DOHH2 (cell line): ENCODE measurements around the gene PPP1R13B.

ENCODE experiments used
- H3F3A ChIP-seq: fragments of 200-600 bp; sonication (generic), shearing (Covaris generic); 2 replicates; pipeline ENCODE4 v1.6.0; 2016; ENCODE audit warnings: antibody characterized with exemption, mild to moderate bottlenecking; ENCODE audit not compliant: control insufficient read depth, insufficient read depth
- H3K27ac ChIP-seq: fragments of 200-600 bp; sonication (generic); 2 replicates; pipeline ENCODE4 v1.5.1; 2014; ENCODE audit warnings: low read depth, mild to moderate bottlenecking, low read length, moderate library complexity
- H3K27me3 ChIP-seq: fragments of 200-600 bp; sonication (generic); 2 replicates; pipeline ENCODE4 v1.6.1; 2014; ENCODE audit warnings: mild to moderate bottlenecking, low read length, mixed read lengths; ENCODE audit not compliant: control insufficient read depth
- H3K36me3 ChIP-seq: fragments of 200-600 bp; sonication (generic); 2 replicates; pipeline ENCODE4 v1.6.1; 2014; ENCODE audit warnings: mild to moderate bottlenecking, low read length, moderate library complexity, mixed read lengths; ENCODE audit not compliant: control insufficient read depth
- H3K4me1 ChIP-seq: fragments of 200-600 bp; sonication (generic); 2 replicates; pipeline ENCODE4 v1.6.1; 2014; ENCODE audit warnings: mild to moderate bottlenecking, low read length, mixed read lengths; ENCODE audit not compliant: control insufficient read depth
- H3K4me2 ChIP-seq: fragments of 200-600 bp; sonication (generic); 2 replicates; pipeline ENCODE4 v1.6.0; 2014; ENCODE audit warnings: mild to moderate bottlenecking, low read length, moderate library complexity
- H3K4me3 ChIP-seq: fragments of 200-600 bp; sonication (generic); 2 replicates; pipeline ENCODE4 v1.5.1; 2014; ENCODE audit warnings: mild to moderate bottlenecking, low read length, mixed read lengths
- H3K79me2 ChIP-seq: fragments of 200-600 bp; sonication (generic); 2 replicates; pipeline ENCODE4 v1.6.1; 2014; ENCODE audit warnings: mild to moderate bottlenecking, low read length, mixed read lengths; ENCODE audit not compliant: control insufficient read depth
- H3K9me2 ChIP-seq: fragments of 200-600 bp; sonication (generic); replicated peaks from 2 replicates; pipeline ENCODE4 v1.6.1; 2014; ENCODE audit warnings: mild to moderate bottlenecking, low read length, mixed read lengths; ENCODE audit not compliant: control insufficient read depth
- H3K9me3 ChIP-seq: fragments of 200-600 bp; sonication (generic); 2 replicates; pipeline ENCODE4 v1.6.1; 2014; ENCODE audit warnings: antibody characterized with exemption, low read length, mixed read lengths; ENCODE audit not compliant: control insufficient read depth, insufficient read depth
- H4K20me1 ChIP-seq: fragments of 200-600 bp; sonication (generic); 2 replicates; pipeline ENCODE4 v1.6.0; 2014; ENCODE audit warnings: low read depth, mild to moderate bottlenecking, antibody characterized with exemption, low read length, moderate library complexity; ENCODE audit not compliant: control insufficient read depth, insufficient read depth
- EZH2phosphoT487 ChIP-seq: fragments of 200-600 bp; sonication (generic); IDR thresholded peaks from 2 replicates; pipeline ENCODE4 v1.6.1; 2017; ENCODE audit warnings: borderline replicate concordance, mild to moderate bottlenecking, antibody characterized with exemption, low read length, moderate library complexity, mixed read lengths
- TF ChIP-seq, protein P1 (sequence below): fragments of 200-600 bp; sonication (generic); IDR thresholded peaks from one replicate; pipeline ENCODE4 v1.5.1; 2014; ENCODE audit warnings: antibody characterized with exemption, mild to moderate bottlenecking, low read depth, low read length; ENCODE audit not compliant: poor library complexity, severe bottlenecking

The PPP1R13B gene

DNA sequence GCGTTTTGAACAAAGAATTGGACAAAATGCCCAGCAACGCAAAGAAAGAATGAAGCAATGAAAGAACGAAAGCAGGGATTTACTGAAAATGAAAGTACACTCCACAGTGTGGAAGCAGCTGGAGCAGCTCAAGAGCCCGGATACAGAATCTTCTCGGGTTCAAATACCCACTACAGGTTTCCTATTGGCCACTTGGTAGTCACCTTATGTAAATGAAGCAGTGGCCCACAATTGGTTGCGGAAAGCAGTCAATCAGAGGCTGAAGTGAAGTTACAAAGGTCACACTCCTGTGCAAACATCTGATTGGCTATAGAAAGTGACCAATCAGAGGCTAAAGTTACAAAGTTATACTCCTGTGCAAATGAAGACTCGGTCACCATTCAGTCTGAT lies 15.0 kb upstream of the PPP1R13B start:
- no peaks in the 10 kb centered on the region for H3K9me2 ChIP-seq
- H3K4me3 ChIP-seq = no peak overlapping the region
- H3K79me2 ChIP-seq = no peaks in the 10 kb centered on the region
- no peak overlapping the region for H3K27ac ChIP-seq
- H3K27me3 ChIP-seq = peaks cover 4% of the 10 kb centered on the region; the same call in 1 of the 2 replicates
- no peaks in the 10 kb centered on the region for H3K4me1 ChIP-seq
- no peaks in the 10 kb centered on the region for H4K20me1 ChIP-seq
- no peak overlapping the region for H3K4me2 ChIP-seq
- H3K36me3 ChIP-seq = no peaks in the 10 kb centered on the region
- H3F3A ChIP-seq = no peaks in the 10 kb centered on the region
- TF ChIP-seq, protein P1, sequence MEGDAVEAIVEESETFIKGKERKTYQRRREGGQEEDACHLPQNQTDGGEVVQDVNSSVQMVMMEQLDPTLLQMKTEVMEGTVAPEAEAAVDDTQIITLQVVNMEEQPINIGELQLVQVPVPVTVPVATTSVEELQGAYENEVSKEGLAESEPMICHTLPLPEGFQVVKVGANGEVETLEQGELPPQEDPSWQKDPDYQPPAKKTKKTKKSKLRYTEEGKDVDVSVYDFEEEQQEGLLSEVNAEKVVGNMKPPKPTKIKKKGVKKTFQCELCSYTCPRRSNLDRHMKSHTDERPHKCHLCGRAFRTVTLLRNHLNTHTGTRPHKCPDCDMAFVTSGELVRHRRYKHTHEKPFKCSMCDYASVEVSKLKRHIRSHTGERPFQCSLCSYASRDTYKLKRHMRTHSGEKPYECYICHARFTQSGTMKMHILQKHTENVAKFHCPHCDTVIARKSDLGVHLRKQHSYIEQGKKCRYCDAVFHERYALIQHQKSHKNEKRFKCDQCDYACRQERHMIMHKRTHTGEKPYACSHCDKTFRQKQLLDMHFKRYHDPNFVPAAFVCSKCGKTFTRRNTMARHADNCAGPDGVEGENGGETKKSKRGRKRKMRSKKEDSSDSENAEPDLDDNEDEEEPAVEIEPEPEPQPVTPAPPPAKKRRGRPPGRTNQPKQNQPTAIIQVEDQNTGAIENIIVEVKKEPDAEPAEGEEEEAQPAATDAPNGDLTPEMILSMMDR = no peak
- TF ChIP-seq EZH2phosphoT487 = no peak
- no peaks in the 10 kb centered on the region for H3K9me3 ChIP-seq

DNA sequence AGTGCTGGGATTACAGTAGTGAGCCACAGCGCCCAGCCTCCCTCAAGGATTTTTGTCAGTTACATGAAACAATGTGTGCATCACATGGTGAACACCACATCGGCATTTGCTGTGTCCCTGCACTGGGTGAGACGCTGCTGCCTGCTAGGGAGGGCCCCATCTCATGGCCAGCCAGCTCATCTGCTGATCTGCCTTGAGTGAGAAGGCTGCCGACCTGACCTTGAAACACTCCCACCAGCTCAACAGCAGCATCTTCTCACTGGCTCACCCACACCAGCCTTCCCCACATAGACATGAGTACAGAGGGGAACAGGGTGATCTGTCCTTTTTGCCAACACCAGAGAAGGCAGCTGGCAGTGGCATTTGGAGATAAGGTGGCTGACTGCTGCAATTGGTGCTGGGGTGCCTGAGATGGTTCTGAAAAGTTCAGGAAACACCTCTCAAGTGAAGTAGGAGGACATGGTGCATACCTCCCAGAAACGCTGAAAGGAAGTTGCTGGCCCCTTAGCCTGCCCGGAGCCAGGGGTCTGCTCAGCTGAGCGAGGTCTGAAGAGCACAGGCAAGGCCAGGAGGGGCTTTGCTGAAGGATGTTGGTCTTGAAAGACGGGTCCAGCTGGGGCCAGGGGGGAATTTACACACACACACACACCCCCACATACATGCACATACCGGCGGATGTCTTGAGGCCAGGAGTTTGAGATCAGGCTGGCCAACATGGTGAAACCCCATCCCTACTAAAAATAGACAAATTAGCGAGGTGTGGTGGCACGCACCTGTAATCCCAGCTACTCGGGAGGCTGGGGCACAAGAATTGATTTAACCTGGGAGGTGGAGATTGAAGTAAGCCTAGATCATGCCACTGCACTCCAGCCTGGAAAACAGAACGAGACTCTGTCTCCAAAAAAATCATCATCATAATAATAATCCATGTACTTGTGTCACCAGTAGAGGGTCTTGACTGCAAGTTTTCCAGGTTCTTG lies 14.3 kb upstream of the PPP1R13B start:
- Histone ChIP-seq H3K36me3 (no peaks in the 10 kb centered on the region), H3K27ac (no peak overlapping the region), H3K4me2 (no peak overlapping the region), H3K9me2 (no peaks in the 10 kb centered on the region), H3K79me2 (no peaks in the 10 kb centered on the region), H3K4me1 (no peaks in the 10 kb centered on the region), H3F3A (no peaks in the 10 kb centered on the region), H3K27me3 (peaks cover 4% of the 10 kb centered on the region; the same call in 1 of the 2 replicates), H4K20me1 (no peaks in the 10 kb centered on the region), H3K9me3 (no peaks in the 10 kb centered on the region), H3K4me3 (no peak overlapping the region)
- no peak for TF ChIP-seq EZH2phosphoT487
- TF ChIP-seq, protein P1 = no peak

DNA sequence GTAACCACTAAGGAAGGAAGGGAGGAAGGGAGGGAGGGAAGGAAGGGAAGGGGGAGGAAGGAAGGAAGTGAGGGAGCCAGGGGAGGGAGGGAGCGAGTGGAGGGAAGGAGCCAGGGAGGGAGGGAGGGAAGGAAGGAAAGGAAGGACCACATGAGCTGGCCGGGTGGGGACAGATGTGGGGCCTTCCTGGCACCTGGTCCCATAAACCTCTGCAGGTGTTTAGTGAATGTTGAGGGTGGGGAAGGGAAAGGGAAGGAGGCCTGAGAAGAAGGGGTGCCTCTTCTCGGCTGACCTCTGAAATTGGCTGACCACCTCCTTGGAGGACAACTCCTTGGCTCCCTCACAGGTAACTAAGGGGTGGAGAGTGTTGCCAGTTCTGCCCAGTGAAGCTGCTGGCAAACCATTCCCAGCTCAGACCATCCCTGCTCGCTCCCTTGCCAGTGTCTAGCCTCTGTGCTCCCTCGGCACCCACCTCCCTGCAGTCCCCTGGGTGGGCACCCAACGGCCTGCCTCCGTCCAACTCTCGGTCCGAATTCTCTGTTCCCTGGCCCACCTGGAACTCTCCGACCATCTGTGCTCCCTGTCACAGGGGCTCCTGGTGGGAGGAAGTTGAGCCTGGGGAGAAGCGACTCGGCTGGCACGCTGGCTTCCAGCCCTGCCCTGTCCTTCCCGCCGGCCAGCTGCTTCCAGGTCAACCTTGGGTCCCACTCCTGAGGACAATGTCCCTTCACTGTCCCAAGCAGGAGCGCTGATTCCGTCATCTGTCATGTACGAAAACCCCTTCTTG lies 12.2 kb upstream of the PPP1R13B start:
- peaks cover 4% of the 10 kb centered on the region; the same call in 1 of the 2 replicates for H3K27me3 ChIP-seq
- H3K36me3 ChIP-seq = no peaks in the 10 kb centered on the region
- no peak overlapping the region for H3K4me2 ChIP-seq
- H3K4me1 ChIP-seq = peaks cover 5% of the 10 kb centered on the region; the same call in 1 of the 2 replicates
- no peak overlapping the region for H3K27ac ChIP-seq
- H3F3A ChIP-seq = no peaks in the 10 kb centered on the region
- H4K20me1 ChIP-seq = no peaks in the 10 kb centered on the region
- H3K9me2 ChIP-seq = no peaks in the 10 kb centered on the region
- TF ChIP-seq EZH2phosphoT487 = no peak
- TF ChIP-seq, protein P1 = no peak
- H3K4me3 ChIP-seq = no peak overlapping the region
- no peaks in the 10 kb centered on the region for H3K9me3 ChIP-seq
- H3K79me2 ChIP-seq = no peaks in the 10 kb centered on the region
